BLaER1 treated with 17β-estradiol and CSF1 and Interleukin-3, amounts not matched to agents 10 nM and 100 nM (cell line): ENCODE measurements around the gene KLK14.

Experiments used
- H3K27ac ChIP-seq, 11 experiments: shearing (Covaris generic); formaldehyde crosslinking; 2 replicates each; pipeline ENCODE4 v1.8.1; 2022
- H3K27me3 ChIP-seq, 11 experiments: shearing (Covaris generic); formaldehyde crosslinking; 2 replicates each; pipeline ENCODE4 v1.8.1; 2022
- H3K36me3 ChIP-seq, 11 experiments: shearing (Covaris generic); formaldehyde crosslinking; 2 replicates each; pipeline ENCODE4 v1.8.1; 2022
- H3K4me1 ChIP-seq, 10 experiments: shearing (Covaris generic); formaldehyde crosslinking; 2 replicates each; pipeline ENCODE4 v1.8.1; 2022
- H3K4me2 ChIP-seq, 11 experiments: shearing (Covaris generic); formaldehyde crosslinking; 2 replicates each; pipeline ENCODE4 v1.8.1; 2022
- H3K4me3 ChIP-seq, 10 experiments: shearing (Covaris generic); formaldehyde crosslinking; 2 replicates each; pipeline ENCODE4 v1.8.1; 2022
- H3K9ac ChIP-seq, 11 experiments: shearing (Covaris generic); formaldehyde crosslinking; 2 replicates each; pipeline ENCODE4 v1.8.1; 2022
- H3K9me3 ChIP-seq, 11 experiments: shearing (Covaris generic); formaldehyde crosslinking; replicated peaks in 1 of 11; 2 replicates each; pipeline ENCODE4 v1.8.1; 2022
- H4K20me1 ChIP-seq, 11 experiments: shearing (Covaris generic); formaldehyde crosslinking; 2 replicates each; pipeline ENCODE4 v1.8.1; 2022
- Cebpa-rat ChIP-seq, 11 experiments: shearing (Covaris generic); IDR thresholded peaks; 2 replicates each; pipeline ENCODE4 v1.8.1; 2022

The KLK14 gene

DNA sequence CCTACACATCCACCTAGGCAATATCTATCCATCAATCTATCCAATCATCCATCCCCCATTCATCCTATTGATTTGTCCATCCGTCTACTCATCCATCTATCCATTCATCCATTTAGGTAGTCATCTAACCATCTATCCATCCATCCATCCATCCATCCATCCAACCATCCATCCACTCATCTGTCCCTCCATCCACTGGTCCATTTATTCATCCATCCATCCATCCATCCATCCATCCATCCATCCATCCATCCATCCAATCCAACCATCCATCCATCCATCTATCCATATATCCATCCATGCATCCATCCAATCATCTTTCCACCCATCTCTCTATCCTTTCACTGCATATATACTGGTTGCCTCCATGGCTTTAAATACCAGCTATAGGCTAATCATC is 21.7 kb downstream of the KLK14 start:
- no peak overlapping the region for H3K9ac ChIP-seq
- H3K4me1 ChIP-seq: 0 out of 20 replicates have a peak, but pooled peaks cover 0 to 3% (median 0%) of the 10 kb centered on the region in 10 experiments
- H3K27me3 ChIP-seq: no peaks in the 10 kb centered on the region
- no peak overlapping the region for H3K4me2 ChIP-seq
- no peak overlapping the region for H3K4me3 ChIP-seq
- H4K20me1 ChIP-seq: no peaks in the 10 kb centered on the region
- H3K36me3 ChIP-seq: no peaks in the 10 kb centered on the region
- H3K27ac ChIP-seq: no peak overlapping the region
- H3K9me3 ChIP-seq: no peaks in the 10 kb centered on the region
- no peak for TF ChIP-seq Cebpa-rat (IDR thresholded peaks at IDR 0.05)

GRCh38 chr19:51060336-51060735 is 22.4 kb downstream of the KLK14 start:
- H3K36me3 ChIP-seq: no peaks in the 10 kb centered on the region
- no peak overlapping the region for H3K9ac ChIP-seq
- no peak overlapping the region for H3K4me3 ChIP-seq
- no peak for TF ChIP-seq Cebpa-rat (IDR thresholded peaks at IDR 0.05)
- no peaks in the 10 kb centered on the region for H3K9me3 ChIP-seq
- H3K4me2 ChIP-seq: no peak overlapping the region
- H4K20me1 ChIP-seq: no peaks in the 10 kb centered on the region
- no peak overlapping the region for H3K27ac ChIP-seq
- no peaks in the 10 kb centered on the region for H3K27me3 ChIP-seq
- 0 out of 20 replicates have a peak, but pooled peaks cover 0 to 3% (median 0%) of the 10 kb centered on the region in 10 experiments for H3K4me1 ChIP-seq

DNA sequence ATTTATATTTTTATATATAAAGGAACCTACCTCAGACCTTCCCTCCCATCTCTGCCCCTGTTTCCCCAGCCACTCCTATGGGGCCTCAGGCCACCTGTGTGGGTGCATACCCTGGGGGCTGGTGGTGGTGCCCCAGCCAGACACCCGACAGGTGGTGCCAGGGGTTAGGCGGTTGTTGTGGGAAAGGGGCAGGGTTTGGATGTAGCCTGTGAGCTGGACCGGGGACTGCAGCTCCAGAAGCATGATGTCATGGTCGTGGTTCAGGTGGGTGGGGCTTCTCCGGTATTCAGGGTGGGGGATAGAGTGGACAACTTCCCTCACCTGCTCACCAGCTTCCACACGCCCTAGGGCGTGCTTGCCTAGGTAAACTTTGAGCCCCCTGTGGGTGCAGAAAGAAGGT is 23.0 kb downstream of the KLK14 start:
- no peak for TF ChIP-seq Cebpa-rat (IDR thresholded peaks at IDR 0.05)
- no peaks in the 10 kb centered on the region for H3K9me3 ChIP-seq
- no peaks in the 10 kb centered on the region for H3K36me3 ChIP-seq
- no peaks in the 10 kb centered on the region for H3K27me3 ChIP-seq
- H3K9ac ChIP-seq: no peak overlapping the region
- H4K20me1 ChIP-seq: no peaks in the 10 kb centered on the region
- no peak overlapping the region for H3K4me3 ChIP-seq
- no peaks in the 10 kb centered on the region for H3K4me1 ChIP-seq
- H3K4me2 ChIP-seq: no peak overlapping the region
- H3K27ac ChIP-seq: no peak overlapping the region

DNA sequence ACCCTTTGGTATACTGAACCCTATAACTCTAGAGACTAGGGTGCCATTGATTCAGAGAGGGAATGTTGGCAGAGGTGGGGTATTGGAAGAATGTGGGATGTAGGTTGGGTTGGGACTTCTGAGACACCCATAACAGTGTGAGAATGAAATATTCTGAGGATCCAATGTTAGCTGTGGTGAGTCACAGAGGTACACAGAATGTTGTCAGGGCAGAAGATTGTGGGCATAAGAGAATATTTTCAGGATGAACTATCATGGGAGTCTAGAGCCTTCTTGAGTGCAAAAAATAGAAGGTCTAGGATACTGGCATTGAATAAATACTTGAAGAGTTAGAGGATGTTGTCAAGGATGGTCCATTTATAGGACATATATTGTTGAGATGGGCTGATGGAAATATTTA is 26.8 kb downstream of the KLK14 start:
- Histone ChIP-seq H3K9ac (no peak overlapping the region), H3K4me3 (no peak overlapping the region), H4K20me1 (no peaks in the 10 kb centered on the region), H3K27ac (no peak overlapping the region), H3K4me1 (no peaks in the 10 kb centered on the region), H3K27me3 (no peaks in the 10 kb centered on the region), H3K36me3 (no peaks in the 10 kb centered on the region), H3K4me2 (no peak overlapping the region), H3K9me3 (no peaks in the 10 kb centered on the region)
- TF ChIP-seq Cebpa-rat (IDR thresholded peaks at IDR 0.05): no peak

GRCh38 chr19:51047031-51047335 is 35.7 kb downstream of the KLK14 start:
- H3K4me1 ChIP-seq: no peaks in the 10 kb centered on the region
- H3K9ac ChIP-seq: no peak overlapping the region
- H3K4me2 ChIP-seq: no peak overlapping the region
- no peak overlapping the region for H3K4me3 ChIP-seq
- no peaks in the 10 kb centered on the region for H4K20me1 ChIP-seq
- no peaks in the 10 kb centered on the region for H3K27me3 ChIP-seq
- H3K9me3 ChIP-seq: peaks cover 0 to 13% (median 8%) of the 10 kb centered on the region in 11 experiments; a peak in 14 of 22 replicates
- no peaks in the 10 kb centered on the region for H3K36me3 ChIP-seq
- no peak for TF ChIP-seq Cebpa-rat (IDR thresholded peaks at IDR 0.05)
- no peak overlapping the region for H3K27ac ChIP-seq

DNA sequence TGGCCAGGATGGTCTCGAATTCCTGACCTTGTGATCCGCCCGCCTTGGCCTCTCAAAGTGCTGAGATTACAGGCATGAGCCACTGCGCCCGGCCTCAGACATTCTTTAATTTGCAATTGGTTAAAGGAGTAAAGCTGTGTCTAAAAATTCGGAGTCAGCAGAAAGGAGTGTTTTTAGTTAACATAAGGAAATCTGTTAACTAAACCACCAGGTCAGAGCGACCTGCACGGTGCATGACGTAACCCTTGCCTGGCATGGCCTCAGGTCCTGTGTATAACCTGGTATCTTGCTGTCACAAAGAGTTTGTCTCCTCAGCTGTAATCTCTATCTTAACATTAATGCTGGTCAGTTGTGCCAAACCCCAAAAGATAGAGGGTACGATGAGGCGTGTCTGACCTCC is 38.4 kb downstream of the KLK14 start:
- H4K20me1 ChIP-seq: no peaks in the 10 kb centered on the region
- no peak overlapping the region for H3K27ac ChIP-seq
- no peak overlapping the region for H3K4me3 ChIP-seq
- no peak for TF ChIP-seq Cebpa-rat (IDR thresholded peaks at IDR 0.05)
- no peaks in the 10 kb centered on the region for H3K4me1 ChIP-seq
- peaks cover 0 to 4% (median 1%) of the 10 kb centered on the region in 11 experiments; a peak in 9 of 22 replicates for H3K9me3 ChIP-seq
- no peaks in the 10 kb centered on the region for H3K36me3 ChIP-seq
- H3K4me2 ChIP-seq: no peak overlapping the region
- no peaks in the 10 kb centered on the region for H3K27me3 ChIP-seq
- H3K9ac ChIP-seq: no peak overlapping the region

GRCh38 chr19:51043497-51043896 is 39.2 kb downstream of the KLK14 start:
- H3K4me3 ChIP-seq: no peak overlapping the region
- H4K20me1 ChIP-seq: no peaks in the 10 kb centered on the region
- no peak overlapping the region for H3K4me2 ChIP-seq
- no peak for TF ChIP-seq Cebpa-rat (IDR thresholded peaks at IDR 0.05)
- no peaks in the 10 kb centered on the region for H3K27me3 ChIP-seq
- H3K27ac ChIP-seq: no peak overlapping the region
- H3K9ac ChIP-seq: no peak overlapping the region
- no peaks in the 10 kb centered on the region for H3K36me3 ChIP-seq
- no peaks in the 10 kb centered on the region for H3K9me3 ChIP-seq
- H3K4me1 ChIP-seq: no peaks in the 10 kb centered on the region

GRCh38 chr19:51040151-51040550 is 42.5 kb downstream of the KLK14 start:
- Histone ChIP-seq H3K27ac (no peak overlapping the region), H3K27me3 (no peaks in the 10 kb centered on the region)
- no peak for TF ChIP-seq Cebpa-rat (IDR thresholded peaks at IDR 0.05)

GRCh38 chr19:51036519-51036918 is 46.2 kb downstream of the KLK14 start:
- Histone ChIP-seq H4K20me1 (no peaks in the 10 kb centered on the region), H3K4me3 (no peak overlapping the region), H3K27ac (no peak overlapping the region), H3K9ac (no peak overlapping the region), H3K27me3 (no peaks in the 10 kb centered on the region), H3K9me3 (no peaks in the 10 kb centered on the region), H3K36me3 (no peaks in the 10 kb centered on the region), H3K4me2 (no peak overlapping the region), H3K4me1 (no peaks in the 10 kb centered on the region)
- no peak for TF ChIP-seq Cebpa-rat (IDR thresholded peaks at IDR 0.05)

More at GRCh38 chr19:51040151-51040550, 42.5 kb downstream of the KLK14 start:
- Histone ChIP-seq H3K4me1 (no peaks in the 10 kb centered on the region), H4K20me1 (no peaks in the 10 kb centered on the region), H3K4me3 (no peak overlapping the region), H3K9ac (no peak overlapping the region), H3K4me2 (no peak overlapping the region), H3K36me3 (no peaks in the 10 kb centered on the region), H3K9me3 (no peaks in the 10 kb centered on the region)

DNA sequence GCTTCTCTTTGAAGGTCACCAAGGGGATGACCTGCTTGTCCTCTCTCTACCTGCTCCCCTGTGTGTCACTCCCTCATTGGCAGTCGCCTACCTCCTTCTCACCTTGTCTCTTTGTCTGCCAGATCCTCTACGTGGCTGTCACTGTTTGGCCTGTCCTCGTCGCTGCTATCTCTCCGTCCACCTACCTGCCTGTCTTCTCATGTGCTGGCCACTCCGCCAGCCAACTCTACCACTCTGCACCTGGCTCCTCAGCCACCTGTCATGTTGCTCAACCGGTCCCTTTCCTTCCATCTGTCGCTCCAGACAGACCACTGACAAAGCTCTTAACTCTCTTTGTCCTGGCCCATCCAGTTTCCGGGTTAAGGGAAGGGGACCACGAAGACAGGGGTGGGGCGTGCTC is 48.0 kb downstream of the KLK14 start, which contains the start of gene KLK12:
TSS of gene KLK12 (minus strand) at position 299 of the 400 bp plus-strand sequence. CDS start 381 bp downstream, outside the sequence.
- H3K9ac ChIP-seq: no peak within 1 kb of the TSS
- H3K4me1 ChIP-seq: no peaks in the 10 kb centered on the region
- no peak within 1 kb of the TSS for H3K4me3 ChIP-seq
- no peak within 1 kb of the TSS for H3K4me2 ChIP-seq
- H3K27me3 ChIP-seq: no peaks in the 10 kb centered on the region
- no peaks in the 10 kb centered on the region for H4K20me1 ChIP-seq
- no peak within 1 kb of the TSS for H3K27ac ChIP-seq
- no peak for TF ChIP-seq Cebpa-rat (IDR thresholded peaks at IDR 0.05)
- H3K9me3 ChIP-seq: no peaks in the 10 kb centered on the region
- H3K36me3 ChIP-seq: no peaks in the 10 kb centered on the region

DNA sequence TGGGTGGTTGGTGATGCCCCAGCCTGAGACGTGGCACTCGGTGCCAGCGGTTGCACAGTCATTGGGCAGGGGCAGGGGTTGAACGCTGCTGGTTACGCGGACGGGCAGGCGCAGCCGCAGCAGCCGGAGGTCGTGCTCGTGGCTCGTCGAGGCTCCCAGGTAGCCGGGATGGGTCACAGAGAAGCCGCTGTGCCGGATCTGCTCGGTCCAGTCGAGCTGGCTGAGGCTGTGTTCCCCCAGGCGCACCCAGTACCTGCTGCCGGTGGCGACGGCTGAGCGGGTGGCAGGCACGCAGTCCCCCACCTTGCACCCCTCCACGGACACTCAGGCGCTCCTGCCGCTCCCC is 50.8 kb downstream of the KLK14 start:
- Histone ChIP-seq H3K9ac (no peak overlapping the region), H3K4me1 (no peaks in the 10 kb centered on the region), H3K4me3 (no peak overlapping the region), H3K27ac (no peak overlapping the region), H3K9me3 (no peaks in the 10 kb centered on the region), H3K27me3 (no peaks in the 10 kb centered on the region), H3K36me3 (no peaks in the 10 kb centered on the region), H3K4me2 (no peak overlapping the region), H4K20me1 (no peaks in the 10 kb centered on the region)
- TF ChIP-seq Cebpa-rat (IDR thresholded peaks at IDR 0.05): no peak
